CD4-positive, alpha-beta memory T cell (primary cell): ENCODE results near the gene CEP152. TPM values are rescaled to one million over a fixed set of nuclear protein-coding genes. Genes with fewer than 3 reads are reported as not detected.
A peak's percentile ranks its signal among the peaks of the same experiment; 100 is the strongest.

Experiments
- CTCF ChIA-PET: fragments of 350-600 bp; sonication (Branson Sonifier 250); formaldehyde crosslinking; loops from one replicate; lab custom pipeline; 2021; ENCODE audit warnings: inconsistent platforms; ENCODE audit not compliant: partially characterized antibody; lab: Charles Lee
- POLR2A ChIA-PET: fragments of 350-600 bp; sonication (Branson Sonifier 250); formaldehyde crosslinking; loops from one replicate; lab custom pipeline; 2021; ENCODE audit not compliant: partially characterized antibody; lab: Charles Lee
- DNase-seq, 5 donors: peaks; one replicate each; pipeline versions ENCODE4 v3.0.0 to v3.0.0-alpha.2; 2020 to 2022; ENCODE audit warnings: mixed read lengths in 1 of 5
- H3K27ac ChIP-seq: one replicate; pipeline ENCODE4 v1.7.0; 2013; ENCODE audit warnings: low read depth, low read length
- H3K27me3 ChIP-seq: 2 replicates; pipeline ENCODE4 v1.7.0; 2013; ENCODE audit warnings: mild to moderate bottlenecking, low read length, moderate library complexity; ENCODE audit not compliant: insufficient read depth
- H3K36me3 ChIP-seq: 2 replicates; pipeline ENCODE4 v1.7.0; 2013; ENCODE audit warnings: mild to moderate bottlenecking, low read length, moderate library complexity; ENCODE audit not compliant: insufficient read depth
- H3K4me1 ChIP-seq: 2 replicates; pipeline ENCODE4 v1.7.0; 2013; ENCODE audit warnings: mild to moderate bottlenecking, low read length, moderate library complexity; ENCODE audit not compliant: insufficient read depth
- H3K4me3 ChIP-seq, 2 donors: one replicate each; pipeline ENCODE4 v1.7.0; 2013; ENCODE audit warnings: low read length in 2 of 2, mild to moderate bottlenecking in 1 of 2
- H3K9me3 ChIP-seq, 2 donors: one replicate each; pipeline ENCODE4 v1.7.0; 2013; ENCODE audit warnings: low read length in 2 of 2, control low read depth in 1 of 2; ENCODE audit not compliant: control insufficient read depth in 1 of 2
- H3K27ac Mint-ChIP-seq, 7 donors: one replicate each; pipeline ENCODE4 v1.8.0; 2020 to 2021; ENCODE audit warnings: mixed read lengths in 7 of 7, mild to moderate bottlenecking in 6 of 7, inconsistent platforms in 3 of 7, moderate library complexity in 3 of 7
- H3K27me3 Mint-ChIP-seq, 2 donors: one replicate each; pipeline ENCODE4 v1.8.0; 2020 to 2021; ENCODE audit warnings: mixed read lengths in 2 of 2
- H3K36me3 Mint-ChIP-seq, 2 donors: one replicate each; pipeline ENCODE4 v1.8.0; 2020 to 2021; ENCODE audit warnings: mixed read lengths in 2 of 2, inconsistent platforms in 1 of 2, mild to moderate bottlenecking in 1 of 2
- H3K4me1 Mint-ChIP-seq, 4 donors: one replicate each; pipeline ENCODE4 v1.8.0; 2020 to 2021; ENCODE audit warnings: mixed read lengths in 4 of 4, mild to moderate bottlenecking in 1 of 4
- H3K4me3 Mint-ChIP-seq, 8 donors: one replicate each; pipeline ENCODE4 v1.8.0; 2020 to 2021; ENCODE audit warnings: mixed read lengths in 8 of 8, mild to moderate bottlenecking in 7 of 8, moderate library complexity in 6 of 8, inconsistent platforms in 3 of 8
- H3K9me3 Mint-ChIP-seq, 8 donors: one replicate each; pipeline ENCODE4 v1.8.0; 2020 to 2021; ENCODE audit warnings: mixed read lengths in 8 of 8, mild to moderate bottlenecking in 5 of 8, inconsistent platforms in 3 of 8, moderate library complexity in 1 of 8
- intact Hi-C: fragments of 100-400 bp; cut with micrococcal nuclease; formaldehyde crosslinking; loops from one replicate; pipeline ENCODE4 v1.15.1; 2023
- polyA plus RNA-seq, 2 donors: library from polyadenylated mRNA; unstranded; fragments of 300-500 nt; fragmentation: Illumina TruSeq; gene quantifications; one replicate each; pipeline ENCODE4 v1.2.3, GENCODE V29; 2021
- total RNA-seq, 2 experiments: library from RNA; stranded (reverse); gene quantifications; one replicate each; pipeline ENCODE4 v1.2.3, GENCODE V29; 2021

Gene CEP152
- total and polyA plus RNA-seq, 4 experiments from 2014 or later: 3.0 to 15.3 (median 11.3) TPM

DNA sequence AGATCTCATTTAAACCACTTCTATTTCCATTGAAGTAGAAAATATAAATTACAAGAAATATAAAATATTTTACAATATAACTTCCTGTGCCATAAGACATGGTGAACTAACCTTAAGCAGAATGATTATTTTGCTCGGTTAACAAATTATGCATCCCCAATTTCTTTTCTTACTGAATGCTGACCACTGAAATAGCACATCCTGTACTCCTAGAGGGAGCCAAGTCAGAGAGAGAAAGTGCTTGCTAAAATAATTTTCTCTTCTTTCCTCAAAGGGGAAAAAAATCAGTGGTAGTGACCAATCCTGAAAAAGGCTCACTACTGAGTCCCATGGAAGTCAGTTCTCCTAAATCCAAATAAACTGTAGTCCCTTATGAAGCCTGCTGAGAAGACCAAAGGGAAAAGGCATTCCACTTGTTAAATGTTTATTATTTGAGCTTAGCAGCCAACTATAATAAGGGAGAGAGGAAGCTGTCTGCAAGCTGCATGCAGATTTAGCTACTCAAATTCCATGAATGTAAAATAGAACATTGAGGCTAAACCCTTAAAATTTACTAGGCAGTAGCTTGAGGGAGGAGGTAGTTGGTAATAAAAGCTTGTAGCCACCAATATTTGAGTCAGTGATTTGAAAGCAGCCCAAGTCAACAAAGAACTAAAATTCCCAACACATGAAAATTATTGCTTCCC lies 33.1 kb downstream of the CEP152 start:
- peaks cover 0 to 13% (median 7%) of the 10 kb centered on the region in 8 donors for H3K9me3 Mint-ChIP-seq
- DNase-seq: no peak
- Histone ChIP-seq H3K36me3 (peaks cover 2% of the 10 kb centered on the region), H3K27me3 (no peaks in the 10 kb centered on the region), H3K4me1 (no peaks in the 10 kb centered on the region), H3K27ac (no peak overlapping the region), H3K9me3 (no peaks in the 10 kb centered on the region), H3K4me3 (no peak overlapping the region)
- POLR2A ChIA-PET: no interaction called here
- intact Hi-C loops: no loop called here
- no peak overlapping the region for H3K4me3 Mint-ChIP-seq
- no peaks in the 10 kb centered on the region for H3K27me3 Mint-ChIP-seq
- CTCF ChIA-PET: interaction anchor here (1.5 kb wide), 1 partner anchor 24 kb away, joined by 3 read pairs; no protein-coding TSS in a partner anchor
- H3K36me3 Mint-ChIP-seq: peaks cover 55 to 57% of the 10 kb centered on the region in 2 donors
- H3K27ac Mint-ChIP-seq: no peak overlapping the region
- peaks cover 0 to 1% (median under 1%) of the 10 kb centered on the region in 4 donors for H3K4me1 Mint-ChIP-seq

- Mint-ChIP-seq H3K4me3 (peak overlapping the region in 1 of 8 donors; percentile 54), H3K4me1 (peaks cover 0 to 3% (median under 1%) of the 10 kb centered on the region in 4 donors)
- CTCF ChIA-PET: interaction anchor here (1.3 to 1.7 kb wide), 3 partner anchors 15 to 200 kb away, joined by 3 to 4 read pairs (median 4); no protein-coding TSS in a partner anchor
Observed at GRCh38 chr15:48775546-48775945, 35.3 kb downstream of the CEP152 start.

GRCh38 chr15:48774484-48774883 lies 36.4 kb downstream of the CEP152 start:
- H3K4me1 ChIP-seq: no peaks in the 10 kb centered on the region
- Mint-ChIP-seq H3K27ac (no peak overlapping the region), H3K27me3 (no peaks in the 10 kb centered on the region), H3K9me3 (peaks cover 0 to 13% (median 7%) of the 10 kb centered on the region in 8 donors), H3K4me1 (peaks cover 0 to 3% (median under 1%) of the 10 kb centered on the region in 4 donors), H3K4me3 (no peak overlapping the region), H3K36me3 (peaks cover 51 to 54% of the 10 kb centered on the region in 2 donors)
- ChIA-PET CTCF (interaction anchor here (1.7 kb wide), 1 partner anchor 16 kb away, joined by 4 read pairs; no protein-coding TSS in a partner anchor), POLR2A (no interaction called here)
- peaks cover 6% of the 10 kb centered on the region for H3K36me3 ChIP-seq
- no peak for DNase-seq
- H3K9me3 ChIP-seq: no peaks in the 10 kb centered on the region
- H3K4me3 ChIP-seq: no peak overlapping the region
- H3K27ac ChIP-seq: no peak overlapping the region
- intact Hi-C loops: no loop called here
- no peaks in the 10 kb centered on the region for H3K27me3 ChIP-seq

More at GRCh38 chr15:48775546-48775945, 35.3 kb downstream of the CEP152 start:
- Mint-ChIP-seq H3K27ac (no peak overlapping the region), H3K36me3 (peaks cover 45 to 56% of the 10 kb centered on the region in 2 donors), H3K9me3 (peaks cover 0 to 13% (median 7%) of the 10 kb centered on the region in 8 donors), H3K27me3 (no peaks in the 10 kb centered on the region)
- Histone ChIP-seq H3K27ac (no peak overlapping the region), H3K9me3 (no peaks in the 10 kb centered on the region), H3K36me3 (peaks cover 6% of the 10 kb centered on the region), H3K4me1 (no peaks in the 10 kb centered on the region), H3K27me3 (no peaks in the 10 kb centered on the region), H3K4me3 (no peak overlapping the region)
- POLR2A ChIA-PET: no interaction called here
- intact Hi-C loops: no loop called here
- no peak for DNase-seq

- ChIA-PET CTCF (no interaction called here), POLR2A (no interaction called here)
- peaks cover 65 to 67% of the 10 kb centered on the region in 2 donors for H3K36me3 Mint-ChIP-seq
- H3K27ac ChIP-seq: no peak overlapping the region
- H3K27me3 Mint-ChIP-seq: no peaks in the 10 kb centered on the region
- no peaks in the 10 kb centered on the region for H3K27me3 ChIP-seq
- no peak overlapping the region for H3K27ac Mint-ChIP-seq
- H3K4me3 ChIP-seq: no peak overlapping the region
- H3K4me1 Mint-ChIP-seq: peaks cover 0 to 3% (median 0%) of the 10 kb centered on the region in 4 donors
- no peaks in the 10 kb centered on the region for H3K9me3 Mint-ChIP-seq
- DNase-seq: no peak
- no peak overlapping the region for H3K4me3 Mint-ChIP-seq
- intact Hi-C loops: no loop called here
- H3K36me3 ChIP-seq: peaks cover 10% of the 10 kb centered on the region
- no peaks in the 10 kb centered on the region for H3K9me3 ChIP-seq
- no peaks in the 10 kb centered on the region for H3K4me1 ChIP-seq
Observed at GRCh38 chr15:48766196-48766595, 44.7 kb downstream of the CEP152 start.

GRCh38 chr15:48765022-48765421 lies 45.8 kb downstream of the CEP152 start:
- no peak for DNase-seq
- peaks cover 0 to 3% (median 0%) of the 10 kb centered on the region in 4 donors for H3K4me1 Mint-ChIP-seq
- Histone ChIP-seq H3K4me3 (no peak overlapping the region), H3K4me1 (no peaks in the 10 kb centered on the region), H3K36me3 (peaks cover 10% of the 10 kb centered on the region), H3K27me3 (no peaks in the 10 kb centered on the region), H3K9me3 (no peaks in the 10 kb centered on the region), H3K27ac (no peak overlapping the region)
- intact Hi-C loops: no loop called here
- no peak overlapping the region for H3K27ac Mint-ChIP-seq
- POLR2A ChIA-PET: no interaction called here
- no peaks in the 10 kb centered on the region for H3K27me3 Mint-ChIP-seq
- H3K9me3 Mint-ChIP-seq: no peaks in the 10 kb centered on the region
- H3K36me3 Mint-ChIP-seq: peaks cover 60 to 63% of the 10 kb centered on the region in 2 donors
- H3K4me3 Mint-ChIP-seq: no peak overlapping the region
- CTCF ChIA-PET: no interaction called here

DNA sequence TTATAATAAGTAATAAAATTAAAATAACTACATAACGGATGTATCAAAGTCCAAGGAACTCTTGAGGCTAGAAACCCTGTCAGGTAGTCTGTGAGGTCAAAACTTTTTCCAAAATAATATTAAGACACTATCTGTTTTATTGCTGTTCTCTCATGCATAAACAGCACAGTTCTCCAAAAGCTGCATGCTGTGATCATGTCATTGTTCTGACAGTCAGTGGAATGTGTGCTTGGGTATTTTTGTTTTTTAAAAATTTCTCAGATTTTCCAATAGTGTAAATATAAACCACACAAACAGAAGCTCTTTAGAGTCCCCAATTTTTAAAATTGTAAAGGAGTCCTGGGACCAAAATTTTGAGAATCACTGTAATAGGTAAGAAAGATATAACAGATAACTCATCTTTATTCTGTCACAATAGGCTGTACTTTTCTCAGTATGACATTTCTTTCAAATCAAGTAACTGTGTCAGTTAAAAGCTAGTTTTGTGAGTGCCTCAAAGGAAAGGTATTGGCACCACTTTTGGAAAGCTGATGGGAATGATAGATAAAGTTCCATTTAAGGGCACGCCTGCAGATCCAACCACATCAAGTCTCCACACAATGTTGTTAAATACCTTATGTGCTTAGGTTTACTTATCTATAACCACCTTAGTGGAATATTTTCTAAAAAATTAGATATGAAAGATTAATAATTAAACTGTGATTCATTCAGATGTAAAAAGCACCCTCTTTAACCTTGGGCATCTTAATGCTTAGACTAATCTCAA lies 49.3 kb downstream of the CEP152 start:
- Mint-ChIP-seq H3K4me1 (peaks cover 0 to 3% (median 0%) of the 10 kb centered on the region in 4 donors), H3K4me3 (no peak overlapping the region), H3K9me3 (no peaks in the 10 kb centered on the region), H3K27me3 (no peaks in the 10 kb centered on the region), H3K27ac (no peak overlapping the region), H3K36me3 (peaks cover 45 to 54% of the 10 kb centered on the region in 2 donors)
- Histone ChIP-seq H3K27me3 (no peaks in the 10 kb centered on the region), H3K36me3 (peaks cover 4% of the 10 kb centered on the region), H3K4me3 (no peak overlapping the region), H3K4me1 (no peaks in the 10 kb centered on the region), H3K9me3 (no peaks in the 10 kb centered on the region), H3K27ac (no peak overlapping the region)
- intact Hi-C loops: no loop called here
- no peak for DNase-seq
- POLR2A ChIA-PET: no interaction called here
- CTCF ChIA-PET: no interaction called here

- Histone ChIP-seq H3K4me3 (no peak overlapping the region), H3K27me3 (no peaks in the 10 kb centered on the region), H3K4me1 (no peaks in the 10 kb centered on the region), H3K9me3 (no peaks in the 10 kb centered on the region), H3K27ac (no peak overlapping the region), H3K36me3 (no peaks in the 10 kb centered on the region)
- Mint-ChIP-seq H3K4me3 (no peak overlapping the region), H3K36me3 (peaks cover 44 to 53% of the 10 kb centered on the region in 2 donors), H3K4me1 (peaks cover 0 to 3% (median 0%) of the 10 kb centered on the region in 4 donors), H3K27ac (peak overlapping the region in 2 of 7 donors; percentile 30 to 58), H3K9me3 (no peaks in the 10 kb centered on the region), H3K27me3 (no peaks in the 10 kb centered on the region)
- intact Hi-C loops: no loop called here
- no peak for DNase-seq
- POLR2A ChIA-PET: no interaction called here
- CTCF ChIA-PET: no interaction called here
Observed at GRCh38 chr15:48759921-48760320, 50.9 kb downstream of the CEP152 start.
